Hepatocyte (in vitro differentiated cells): ENCODE results near the gene LRRC26.

Experiments
- EZH2 ChIP-seq: fragments of 200-600 bp; sonication (generic); IDR thresholded peaks from 2 replicates; pipeline ENCODE4 v1.6.1; 2016; ENCODE audit warnings: antibody characterized with exemption, mild to moderate bottlenecking, borderline replicate concordance
- TF ChIP-seq, protein P1 (sequence below): fragments of 200-600 bp; sonication (generic); IDR thresholded peaks from 2 replicates; pipeline ENCODE4 v1.5.1; 2016; ENCODE audit warnings: antibody characterized with exemption, mild to moderate bottlenecking; ENCODE audit not compliant: poor library complexity

DNA sequence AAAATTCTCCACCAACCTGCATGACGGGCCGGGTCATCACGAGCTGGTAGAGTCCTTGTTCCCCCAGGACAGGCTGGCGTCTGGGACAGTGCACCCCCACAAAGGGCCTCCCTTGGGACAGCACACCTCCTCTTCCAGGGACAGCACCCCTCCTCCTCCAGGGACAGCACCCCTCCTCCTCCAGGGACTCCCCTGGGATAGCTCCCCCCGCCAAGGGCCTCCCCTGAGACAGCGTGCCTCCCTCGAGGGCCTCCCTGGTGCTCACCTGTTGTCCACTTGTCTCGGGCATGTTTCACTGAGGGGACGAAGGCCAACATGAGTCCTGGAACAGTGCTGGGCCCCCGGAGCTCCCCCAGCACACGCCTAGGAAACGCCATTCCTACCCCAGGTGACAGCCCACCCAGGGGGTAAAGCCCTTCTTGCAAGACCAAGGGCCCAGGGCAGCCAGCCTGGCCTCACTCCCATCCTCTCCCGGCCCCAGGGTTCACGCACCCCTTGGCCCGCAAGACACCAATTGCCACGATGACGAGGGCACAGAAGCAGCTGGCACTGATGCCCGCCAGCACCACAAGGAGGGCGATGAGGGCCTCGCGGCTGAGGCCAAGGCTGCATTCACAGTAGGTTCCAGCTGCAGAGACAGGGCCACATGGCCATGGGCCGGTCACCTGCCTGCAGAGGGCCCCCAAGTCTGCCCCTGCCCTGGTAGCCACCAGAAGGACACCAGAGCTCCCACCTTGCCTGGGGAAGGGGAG is 1.5 kb upstream of the LRRC26 start:
- TF ChIP-seq, protein P1, sequence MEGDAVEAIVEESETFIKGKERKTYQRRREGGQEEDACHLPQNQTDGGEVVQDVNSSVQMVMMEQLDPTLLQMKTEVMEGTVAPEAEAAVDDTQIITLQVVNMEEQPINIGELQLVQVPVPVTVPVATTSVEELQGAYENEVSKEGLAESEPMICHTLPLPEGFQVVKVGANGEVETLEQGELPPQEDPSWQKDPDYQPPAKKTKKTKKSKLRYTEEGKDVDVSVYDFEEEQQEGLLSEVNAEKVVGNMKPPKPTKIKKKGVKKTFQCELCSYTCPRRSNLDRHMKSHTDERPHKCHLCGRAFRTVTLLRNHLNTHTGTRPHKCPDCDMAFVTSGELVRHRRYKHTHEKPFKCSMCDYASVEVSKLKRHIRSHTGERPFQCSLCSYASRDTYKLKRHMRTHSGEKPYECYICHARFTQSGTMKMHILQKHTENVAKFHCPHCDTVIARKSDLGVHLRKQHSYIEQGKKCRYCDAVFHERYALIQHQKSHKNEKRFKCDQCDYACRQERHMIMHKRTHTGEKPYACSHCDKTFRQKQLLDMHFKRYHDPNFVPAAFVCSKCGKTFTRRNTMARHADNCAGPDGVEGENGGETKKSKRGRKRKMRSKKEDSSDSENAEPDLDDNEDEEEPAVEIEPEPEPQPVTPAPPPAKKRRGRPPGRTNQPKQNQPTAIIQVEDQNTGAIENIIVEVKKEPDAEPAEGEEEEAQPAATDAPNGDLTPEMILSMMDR = no peak
- no peak for TF ChIP-seq EZH2
